Ishikawa (cell line): ENCODE results near the gene CRNKL1.

Experiments
- CEBPB ChIP-seq: IDR thresholded peaks from 2 replicates; pipeline ENCODE4 v1.6.1; 2012
- CREB1 ChIP-seq: IDR thresholded peaks from 2 replicates; pipeline ENCODE4 v1.6.1; 2012; ENCODE audit warnings: low read depth
- EGR1 ChIP-seq: IDR thresholded peaks from 2 replicates; pipeline ENCODE4 v1.6.1; 2012
- EP300 ChIP-seq: IDR thresholded peaks from 2 replicates; pipeline ENCODE4 v1.6.1; 2012; ENCODE audit warnings: borderline replicate concordance
- FOXM1 ChIP-seq: IDR thresholded peaks from 2 replicates; pipeline ENCODE4 v1.6.1; 2012; ENCODE audit warnings: low read depth, borderline replicate concordance
- MAX ChIP-seq: IDR thresholded peaks from 2 replicates; pipeline ENCODE4 v1.6.1; 2012
- NFIC ChIP-seq: IDR thresholded peaks from 2 replicates; pipeline ENCODE4 v1.6.1; 2012
- RAD21 ChIP-seq: IDR thresholded peaks from 2 replicates; pipeline ENCODE4 v1.6.1; 2012; ENCODE audit warnings: low read depth
- TAF1 ChIP-seq: IDR thresholded peaks from 2 replicates; pipeline ENCODE4 v1.6.1; 2012; ENCODE audit warnings: low read depth, mild to moderate bottlenecking
- TCF12 ChIP-seq: IDR thresholded peaks from 2 replicates; pipeline ENCODE4 v1.6.1; 2012; ENCODE audit warnings: low read depth
- TEAD4 ChIP-seq: IDR thresholded peaks from 2 replicates; pipeline ENCODE4 v1.6.1; 2012
- YY1 ChIP-seq: IDR thresholded peaks from 2 replicates; pipeline ENCODE4 v1.6.1; 2012; ENCODE audit warnings: low read depth
- ZBTB7A ChIP-seq: IDR thresholded peaks from 2 replicates; pipeline ENCODE4 v1.6.1; 2012; ENCODE audit warnings: low read depth
- TF ChIP-seq, protein P1 (sequence below): IDR thresholded peaks from 2 replicates; pipeline ENCODE4 v1.6.1; 2012
- TF ChIP-seq, protein P2 (sequence below): IDR thresholded peaks from 2 replicates; pipeline ENCODE4 v1.6.1; 2012; ENCODE audit warnings: low read depth, mild to moderate bottlenecking

Gene CRNKL1

DNA sequence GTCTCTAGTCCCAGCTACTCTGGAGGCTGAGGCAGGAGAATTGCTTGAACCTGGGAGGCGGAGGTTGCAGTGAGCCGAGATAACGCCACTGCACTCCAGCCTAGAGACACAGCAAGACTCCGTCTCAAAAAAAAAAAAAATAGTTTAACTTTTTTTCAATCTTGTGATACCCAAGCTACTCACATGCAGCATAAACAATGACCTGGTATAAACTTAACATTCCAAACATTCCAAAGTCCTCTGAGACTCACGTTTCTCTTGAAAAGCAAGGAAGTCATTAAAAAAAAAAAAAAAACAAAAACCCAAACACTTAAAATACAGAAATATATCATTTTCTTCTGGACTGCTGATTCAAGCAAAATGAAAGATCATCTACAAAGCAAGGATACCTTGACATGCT is 14.3 kb downstream of the CRNKL1 start:
- TF ChIP-seq RAD21: no peak
- TF ChIP-seq MAX: no peak
- TF ChIP-seq FOXM1: no peak
- no peak for TF ChIP-seq NFIC
- TF ChIP-seq TEAD4: peak; percentile 46
- no peak for TF ChIP-seq TAF1

DNA sequence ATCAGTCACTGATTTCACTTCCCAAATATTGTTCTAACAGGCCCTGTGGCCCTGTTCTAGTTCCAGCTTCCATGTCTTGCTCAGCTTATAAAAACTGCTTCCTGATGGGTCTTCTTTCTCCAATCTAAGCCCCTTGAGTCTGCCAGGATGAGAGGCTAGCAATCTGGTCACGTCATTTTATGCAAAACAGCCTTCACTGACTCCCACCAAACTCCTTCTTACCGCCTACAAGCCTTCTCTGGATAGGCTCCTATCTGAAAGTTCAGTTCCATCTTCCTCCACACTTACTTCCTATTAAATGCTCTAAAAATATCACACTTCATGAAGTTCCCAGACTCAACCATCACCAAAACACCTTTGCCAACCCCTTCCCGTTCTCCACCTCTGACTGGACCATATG is 15.5 kb downstream of the CRNKL1 start:
- TF ChIP-seq ZBTB7A: no peak
- TF ChIP-seq, protein P1, sequence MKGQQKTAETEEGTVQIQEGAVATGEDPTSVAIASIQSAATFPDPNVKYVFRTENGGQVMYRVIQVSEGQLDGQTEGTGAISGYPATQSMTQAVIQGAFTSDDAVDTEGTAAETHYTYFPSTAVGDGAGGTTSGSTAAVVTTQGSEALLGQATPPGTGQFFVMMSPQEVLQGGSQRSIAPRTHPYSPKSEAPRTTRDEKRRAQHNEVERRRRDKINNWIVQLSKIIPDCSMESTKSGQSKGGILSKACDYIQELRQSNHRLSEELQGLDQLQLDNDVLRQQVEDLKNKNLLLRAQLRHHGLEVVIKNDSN: no peak
- no peak for TF ChIP-seq NFIC
- TF ChIP-seq YY1: no peak
- no peak for TF ChIP-seq FOXM1
- TF ChIP-seq, protein P2, sequence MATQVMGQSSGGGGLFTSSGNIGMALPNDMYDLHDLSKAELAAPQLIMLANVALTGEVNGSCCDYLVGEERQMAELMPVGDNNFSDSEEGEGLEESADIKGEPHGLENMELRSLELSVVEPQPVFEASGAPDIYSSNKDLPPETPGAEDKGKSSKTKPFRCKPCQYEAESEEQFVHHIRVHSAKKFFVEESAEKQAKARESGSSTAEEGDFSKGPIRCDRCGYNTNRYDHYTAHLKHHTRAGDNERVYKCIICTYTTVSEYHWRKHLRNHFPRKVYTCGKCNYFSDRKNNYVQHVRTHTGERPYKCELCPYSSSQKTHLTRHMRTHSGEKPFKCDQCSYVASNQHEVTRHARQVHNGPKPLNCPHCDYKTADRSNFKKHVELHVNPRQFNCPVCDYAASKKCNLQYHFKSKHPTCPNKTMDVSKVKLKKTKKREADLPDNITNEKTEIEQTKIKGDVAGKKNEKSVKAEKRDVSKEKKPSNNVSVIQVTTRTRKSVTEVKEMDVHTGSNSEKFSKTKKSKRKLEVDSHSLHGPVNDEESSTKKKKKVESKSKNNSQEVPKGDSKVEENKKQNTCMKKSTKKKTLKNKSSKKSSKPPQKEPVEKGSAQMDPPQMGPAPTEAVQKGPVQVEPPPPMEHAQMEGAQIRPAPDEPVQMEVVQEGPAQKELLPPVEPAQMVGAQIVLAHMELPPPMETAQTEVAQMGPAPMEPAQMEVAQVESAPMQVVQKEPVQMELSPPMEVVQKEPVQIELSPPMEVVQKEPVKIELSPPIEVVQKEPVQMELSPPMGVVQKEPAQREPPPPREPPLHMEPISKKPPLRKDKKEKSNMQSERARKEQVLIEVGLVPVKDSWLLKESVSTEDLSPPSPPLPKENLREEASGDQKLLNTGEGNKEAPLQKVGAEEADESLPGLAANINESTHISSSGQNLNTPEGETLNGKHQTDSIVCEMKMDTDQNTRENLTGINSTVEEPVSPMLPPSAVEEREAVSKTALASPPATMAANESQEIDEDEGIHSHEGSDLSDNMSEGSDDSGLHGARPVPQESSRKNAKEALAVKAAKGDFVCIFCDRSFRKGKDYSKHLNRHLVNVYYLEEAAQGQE: no peak
- TF ChIP-seq RAD21: no peak
- TF ChIP-seq MAX: no peak
- TF ChIP-seq CREB1: no peak
- no peak for TF ChIP-seq TEAD4
- no peak for TF ChIP-seq TAF1
- no peak for TF ChIP-seq CEBPB
- TF ChIP-seq TCF12: no peak
- TF ChIP-seq EGR1: no peak
- TF ChIP-seq EP300: no peak

- TF ChIP-seq EP300 (no peak), YY1 (no peak), CEBPB (no peak), TEAD4 (no peak), EGR1 (no peak), TAF1 (no peak), FOXM1 (no peak), NFIC (no peak), TCF12 (no peak), ZBTB7A (no peak), RAD21 (no peak), CREB1 (no peak), MAX (no peak)
- TF ChIP-seq, protein P2: no peak
- TF ChIP-seq, protein P1: no peak
Observed at GRCh38 chr20:20034486-20034885, 17.8 kb downstream of the CRNKL1 start.

GRCh38 chr20:20031790-20032189 is 20.5 kb downstream of the CRNKL1 start:
- TF ChIP-seq RAD21: no peak
- no peak for TF ChIP-seq FOXM1

- no peak for TF ChIP-seq TCF12
- no peak for TF ChIP-seq NFIC
- no peak for TF ChIP-seq TEAD4
- no peak for TF ChIP-seq EGR1
- TF ChIP-seq, protein P2: no peak
- no peak for TF ChIP-seq RAD21
- no peak for TF ChIP-seq MAX
- no peak for TF ChIP-seq ZBTB7A
- TF ChIP-seq YY1: no peak
- TF ChIP-seq, protein P1: no peak
- TF ChIP-seq EP300: no peak
- TF ChIP-seq TAF1: no peak
- no peak for TF ChIP-seq FOXM1
- no peak for TF ChIP-seq CEBPB
- no peak for TF ChIP-seq CREB1
Observed at GRCh38 chr20:20027284-20027683, 25.0 kb downstream of the CRNKL1 start.
